HL-60 (cell line): ENCODE data around the gene ENKD1.

Experiments
- DNase-seq, 2 experiments: peaks; one replicate each; pipeline ENCODE4 v3.0.0-alpha.2; 2010 to 2020; ENCODE audit warnings: low read depth in 1 of 2, low spot score in 1 of 2
- H3K27ac ChIP-seq: fragments of 250-450 bp; sonication (Bioruptor Pico); replicated peaks from 2 replicates; pipeline ENCODE4 v1.5.1; 2020; ENCODE audit warnings: mild to moderate bottlenecking, moderate library complexity
- H3K27me3 ChIP-seq: fragments of 250-450 bp; sonication (Bioruptor Pico); 2 replicates; pipeline ENCODE4 v1.5.1; 2021; ENCODE audit warnings: mild to moderate bottlenecking, moderate library complexity; ENCODE audit not compliant: insufficient read depth, poor library complexity, severe bottlenecking
- H3K4me3 ChIP-seq: replicated peaks from 2 replicates; pipeline ENCODE4 v1.5.1; 2011; ENCODE audit warnings: mild to moderate bottlenecking, control low read depth, low read length; ENCODE audit not compliant: insufficient read depth
- CTCF ChIP-seq: IDR thresholded peaks from one replicate; pipeline ENCODE4 v1.5.1; 2011; ENCODE audit warnings: low read length, control low read depth, inconsistent platforms; ENCODE audit not compliant: insufficient read depth
- GABPA ChIP-seq: IDR thresholded peaks from 2 replicates; pipeline ENCODE4 v1.6.1; 2012; ENCODE audit warnings: low read depth
- POLR2AphosphoS5 ChIP-seq: IDR thresholded peaks from 2 replicates; pipeline ENCODE4 v1.6.1; 2012; ENCODE audit warnings: low read depth
- REST ChIP-seq: IDR thresholded peaks from 2 replicates; pipeline ENCODE4 v1.6.1; 2012; ENCODE audit warnings: low read depth; ENCODE audit not compliant: insufficient replicate concordance
- SPI1 ChIP-seq: IDR thresholded peaks from 2 replicates; pipeline ENCODE4 v1.6.1; 2012; ENCODE audit warnings: low read depth, mild to moderate bottlenecking, borderline replicate concordance

The ENKD1 gene

DNA sequence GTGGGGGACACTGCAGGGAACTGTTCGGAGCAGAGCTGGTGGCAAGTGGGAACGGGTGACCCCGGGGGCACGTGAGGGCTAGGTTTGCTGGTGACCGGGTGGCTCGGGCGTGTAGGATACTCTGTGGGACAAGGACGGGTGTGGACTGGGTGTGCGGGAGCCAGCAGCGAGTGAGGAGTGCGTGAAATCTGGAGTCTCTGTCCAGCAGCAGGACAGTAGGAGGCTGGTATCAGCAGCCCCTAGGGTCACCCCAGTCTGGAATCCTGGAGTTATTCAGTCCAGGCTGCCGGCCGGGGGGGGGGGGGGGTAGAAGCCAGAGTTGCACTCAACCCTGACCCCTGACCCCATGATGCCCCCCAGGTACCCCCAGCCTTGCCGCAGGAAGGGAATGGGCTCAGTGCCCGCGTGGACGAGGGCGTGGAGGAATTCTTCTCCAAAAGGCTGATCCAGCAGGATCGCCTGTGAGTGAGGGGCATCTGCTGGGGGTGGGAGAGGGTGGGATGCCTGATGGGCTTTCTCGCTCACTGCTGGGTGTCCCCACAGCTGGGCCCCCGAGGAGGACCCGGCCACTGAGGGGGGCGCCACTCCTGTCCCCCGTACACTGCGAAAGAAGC, 12.7 kb downstream of the ENKD1 start:
- no peak overlapping the region for H3K4me3 ChIP-seq
- H3K27ac ChIP-seq: no peak overlapping the region
- no peak for TF ChIP-seq GABPA
- H3K27me3 ChIP-seq: no peaks in the 10 kb centered on the region
- DNase-seq: no peak

DNA sequence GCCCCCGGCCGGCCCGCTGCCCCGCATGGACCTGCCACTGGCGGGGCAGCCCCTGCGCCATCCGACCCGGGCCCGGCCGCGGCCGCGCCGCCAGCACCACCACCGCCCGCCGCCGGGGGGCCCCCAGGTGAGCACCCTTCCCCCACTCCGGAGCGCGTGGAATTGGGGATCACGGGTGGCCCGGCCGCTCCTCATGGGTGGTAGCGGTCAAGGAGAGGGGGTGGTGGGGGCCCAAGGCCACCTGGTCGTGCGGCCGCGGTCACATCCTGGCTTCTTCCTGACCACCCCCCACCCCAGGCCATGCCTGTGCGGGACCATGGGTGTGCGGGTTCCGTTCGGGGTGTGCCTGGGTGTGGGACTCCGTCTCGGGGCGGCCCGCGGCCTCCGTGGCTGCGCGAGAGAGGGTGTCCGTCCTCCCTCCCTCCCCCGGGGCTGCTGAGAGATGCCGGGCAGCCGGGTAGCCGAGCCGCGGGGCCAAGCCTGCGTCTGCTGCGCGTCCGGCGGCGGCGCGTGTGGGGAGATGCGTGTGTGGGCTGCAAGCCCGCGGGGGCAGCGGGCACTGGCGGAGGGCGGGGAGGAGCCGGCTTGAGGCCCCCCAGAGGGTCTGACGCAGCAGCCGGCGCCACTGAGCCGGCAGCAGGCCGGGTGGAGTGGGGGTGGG, 13.3 kb downstream of the ENKD1 start:
- no peak overlapping the region for H3K4me3 ChIP-seq
- TF ChIP-seq REST (no peak), POLR2AphosphoS5 (no peak), SPI1 (no peak), GABPA (no peak), CTCF (no peak)
- H3K27me3 ChIP-seq: no peaks in the 10 kb centered on the region
- DNase-seq: no peak
- no peak overlapping the region for H3K27ac ChIP-seq

DNA sequence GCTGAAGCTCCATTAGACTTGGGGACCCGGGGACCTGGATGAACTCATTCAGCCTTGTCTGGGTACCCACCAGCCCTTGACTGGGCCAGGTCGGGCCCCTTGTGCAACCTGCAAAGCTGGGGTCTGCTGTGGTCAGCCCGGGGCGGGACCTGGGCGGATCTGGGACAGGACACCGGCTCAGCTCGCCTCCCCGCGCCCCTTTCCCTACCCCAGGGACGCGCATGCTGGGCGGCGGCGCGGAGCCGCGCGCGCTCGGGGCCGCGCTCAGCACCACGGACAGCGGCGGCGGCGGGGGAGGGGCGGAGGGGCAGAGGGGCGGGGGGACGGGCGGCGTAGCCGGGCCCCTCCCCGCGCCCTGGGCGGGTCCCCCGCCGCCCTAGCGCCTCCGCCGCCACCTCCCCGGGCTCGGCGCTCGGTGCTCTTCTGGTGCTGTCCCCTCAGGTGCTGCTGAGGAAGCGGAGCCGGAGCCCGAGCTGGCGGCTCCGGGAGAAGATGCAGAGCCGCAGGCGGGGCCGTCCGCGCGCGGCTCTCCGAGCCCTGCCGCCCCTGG, 13.9 kb downstream of the ENKD1 start:
- TF ChIP-seq REST: peak; percentile 75
- no peak for TF ChIP-seq GABPA
- no peaks in the 10 kb centered on the region for H3K27me3 ChIP-seq
- H3K27ac ChIP-seq: no peak overlapping the region
- no peak for DNase-seq
- no peak overlapping the region for H3K4me3 ChIP-seq

- no peak for DNase-seq
- TF ChIP-seq CTCF: no peak
- H3K27ac ChIP-seq: no peak overlapping the region
- no peaks in the 10 kb centered on the region for H3K27me3 ChIP-seq
- H3K4me3 ChIP-seq: no peak overlapping the region
Observed at GRCh38 chr16:67651847-67652246, 14.7 kb downstream of the ENKD1 start.

DNA sequence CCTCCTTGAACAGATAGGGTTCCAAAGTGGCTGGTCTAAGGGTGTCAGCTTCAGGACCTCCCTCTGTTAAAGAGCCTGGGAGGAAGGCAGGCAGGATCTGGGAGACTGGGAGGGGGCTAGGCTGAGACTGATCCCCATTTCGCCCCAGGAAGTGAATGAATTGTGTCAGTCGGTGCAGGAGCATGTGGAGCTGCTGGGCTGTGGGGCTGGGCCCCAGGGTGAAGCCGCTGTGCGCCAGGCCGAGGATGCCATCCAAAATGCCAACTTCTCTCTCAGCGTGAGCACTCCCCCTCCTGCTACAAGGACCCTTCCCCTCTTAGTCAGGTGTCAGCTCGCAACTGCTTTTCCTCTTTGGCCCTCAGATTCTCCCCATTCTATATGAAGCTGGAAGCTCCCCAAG, 15.5 kb downstream of the ENKD1 start:
- no peak overlapping the region for H3K4me3 ChIP-seq
- TF ChIP-seq SPI1: no peak
- TF ChIP-seq GABPA: no peak
- TF ChIP-seq POLR2AphosphoS5: no peak
- no peak for TF ChIP-seq REST
- no peak for TF ChIP-seq CTCF
- no peaks in the 10 kb centered on the region for H3K27me3 ChIP-seq
- DNase-seq: no peak
- no peak overlapping the region for H3K27ac ChIP-seq
